Large intestine (tissue), 3 donors: ENCODE data around the gene EIF4G3. TPM values are rescaled to one million over a fixed set of nuclear protein-coding genes. Genes with fewer than 3 reads are reported as not detected.

Experiments
- DNase-seq, 2 donors: peaks; one replicate each; pipeline versions ENCODE4 v3.0.0 to v3.0.0-alpha.2; 2013
- H3K27ac ChIP-seq: one replicate; pipeline ENCODE4 v1.5.1; 2013; ENCODE audit warnings: low read length
- H3K27me3 ChIP-seq: 2 replicates; pipeline ENCODE4 v1.6.1; 2013; ENCODE audit warnings: low read length; ENCODE audit not compliant: control insufficient read depth, insufficient read depth
- H3K36me3 ChIP-seq: 2 replicates; pipeline ENCODE4 v1.6.1; 2013; ENCODE audit warnings: low read length; ENCODE audit not compliant: control insufficient read depth, insufficient read depth
- H3K4me1 ChIP-seq: one replicate; pipeline ENCODE4 v1.6.1; 2013; ENCODE audit warnings: low read length; ENCODE audit not compliant: control insufficient read depth, insufficient read depth
- H3K4me3 ChIP-seq: one replicate; pipeline ENCODE4 v1.5.1; 2013; ENCODE audit warnings: low read length
- H3K9me3 ChIP-seq: one replicate; pipeline ENCODE4 v1.6.1; 2013; ENCODE audit warnings: mild to moderate bottlenecking, low read depth, low read length, moderate library complexity; ENCODE audit not compliant: control insufficient read depth
- WGBS: methylation state at CpG from one replicate; pipeline ENCODE4 v1.1.5; 2013; ENCODE audit warnings: low lambda C conversion rate; ENCODE audit not compliant: insufficient coverage; 5-methylcytosine and 5-hydroxymethylcytosine counted together
- polyA plus RNA-seq: library from polyadenylated mRNA; unstranded; fragments of 120-200 nt; gene quantifications from one replicate; pipeline ENCODE4 v1.2.1, GENCODE V29; 2013

Gene EIF4G3
- polyA plus RNA-seq, 1 donor = 37.8 TPM

- no peak overlapping the region for H3K4me3 ChIP-seq
- peaks cover 19% of the 10 kb centered on the region for H3K36me3 ChIP-seq
- no peak for DNase-seq
- no peaks in the 10 kb centered on the region for H3K4me1 ChIP-seq
- H3K27ac ChIP-seq = no peak overlapping the region
- no peaks in the 10 kb centered on the region for H3K9me3 ChIP-seq
- H3K27me3 ChIP-seq = no peaks in the 10 kb centered on the region
Observed at GRCh38 chr1:20840731-20841130, 336.0 kb downstream of the EIF4G3 start.

GRCh38 chr1:20837554-20838192 lies 339.0 kb downstream of the EIF4G3 start:
- DNase-seq = peak in 1 of 2 donors; percentile 2
- peaks cover 15% of the 10 kb centered on the region for H3K36me3 ChIP-seq
- no peak overlapping the region for H3K4me3 ChIP-seq
- no peak overlapping the region for H3K27ac ChIP-seq
- H3K27me3 ChIP-seq = no peaks in the 10 kb centered on the region
- no CpG with 5 or more reads among the region's 4 CpGs for WGBS
- H3K4me1 ChIP-seq = no peaks in the 10 kb centered on the region
- H3K9me3 ChIP-seq = no peaks in the 10 kb centered on the region

GRCh38 chr1:20836230-20836629 lies 340.5 kb downstream of the EIF4G3 start:
- no peaks in the 10 kb centered on the region for H3K4me1 ChIP-seq
- no peak for DNase-seq
- WGBS = 100% methylated on average over 1 of the region's 4 CpGs
- H3K4me3 ChIP-seq = no peak overlapping the region
- no peak overlapping the region for H3K27ac ChIP-seq
- no peaks in the 10 kb centered on the region for H3K9me3 ChIP-seq
- H3K36me3 ChIP-seq = peaks cover 15% of the 10 kb centered on the region
- H3K27me3 ChIP-seq = no peaks in the 10 kb centered on the region

GRCh38 chr1:20834780-20835179 lies 341.9 kb downstream of the EIF4G3 start:
- H3K9me3 ChIP-seq = no peaks in the 10 kb centered on the region

GRCh38 chr1:20834192-20834591 lies 342.5 kb downstream of the EIF4G3 start:
- DNase-seq = no peak
- H3K27me3 ChIP-seq = no peaks in the 10 kb centered on the region
- no peak overlapping the region for H3K4me3 ChIP-seq
- H3K4me1 ChIP-seq = no peaks in the 10 kb centered on the region
- no CpG with 5 or more reads among the region's 1 CpG for WGBS
- no peak overlapping the region for H3K27ac ChIP-seq
- peaks cover 3% of the 10 kb centered on the region for H3K36me3 ChIP-seq
- no peaks in the 10 kb centered on the region for H3K9me3 ChIP-seq

More at GRCh38 chr1:20834780-20835179, 341.9 kb downstream of the EIF4G3 start:
- no peaks in the 10 kb centered on the region for H3K27me3 ChIP-seq
- no peaks in the 10 kb centered on the region for H3K4me1 ChIP-seq
- H3K27ac ChIP-seq = no peak overlapping the region
- no peak overlapping the region for H3K4me3 ChIP-seq
- no peak for DNase-seq
- H3K36me3 ChIP-seq = peaks cover 7% of the 10 kb centered on the region

GRCh38 chr1:20830378-20830777 lies 346.3 kb downstream of the EIF4G3 start:
- WGBS = no CpG with 5 or more reads among the region's 2 CpGs
- H3K4me1 ChIP-seq = no peaks in the 10 kb centered on the region
- H3K9me3 ChIP-seq = no peaks in the 10 kb centered on the region
- peaks cover 15% of the 10 kb centered on the region for H3K36me3 ChIP-seq
- H3K27me3 ChIP-seq = no peaks in the 10 kb centered on the region
- DNase-seq = no peak
- H3K27ac ChIP-seq = no peak overlapping the region
- no peak overlapping the region for H3K4me3 ChIP-seq

- Histone ChIP-seq H3K4me3 (no peak overlapping the region), H3K9me3 (no peaks in the 10 kb centered on the region), H3K27me3 (no peaks in the 10 kb centered on the region), H3K36me3 (peaks cover 15% of the 10 kb centered on the region), H3K4me1 (no peaks in the 10 kb centered on the region), H3K27ac (no peak overlapping the region)
- WGBS = no CpG with 5 or more reads among the region's 1 CpG
- DNase-seq = no peak
Observed at GRCh38 chr1:20829946-20830345, 346.8 kb downstream of the EIF4G3 start.

GRCh38 chr1:20829531-20829930 lies 347.2 kb downstream of the EIF4G3 start:
- H3K27me3 ChIP-seq = no peaks in the 10 kb centered on the region
- no peak overlapping the region for H3K27ac ChIP-seq
- H3K36me3 ChIP-seq = peaks cover 17% of the 10 kb centered on the region
- no peaks in the 10 kb centered on the region for H3K9me3 ChIP-seq
- no peaks in the 10 kb centered on the region for H3K4me1 ChIP-seq
- no CpG with 5 or more reads among the region's 1 CpG for WGBS
- no peak overlapping the region for H3K4me3 ChIP-seq
- no peak for DNase-seq

- no peak overlapping the region for H3K4me3 ChIP-seq
- H3K36me3 ChIP-seq = peaks cover 27% of the 10 kb centered on the region
- H3K27ac ChIP-seq = no peak overlapping the region
- H3K4me1 ChIP-seq = no peaks in the 10 kb centered on the region
- DNase-seq = no peak
- H3K9me3 ChIP-seq = no peaks in the 10 kb centered on the region
- H3K27me3 ChIP-seq = no peaks in the 10 kb centered on the region
Observed at GRCh38 chr1:20823845-20824244, 352.9 kb downstream of the EIF4G3 start.

GRCh38 chr1:20821466-20821865 lies 355.2 kb downstream of the EIF4G3 start:
- H3K27ac ChIP-seq = no peak overlapping the region
- H3K4me3 ChIP-seq = no peak overlapping the region
- 50% methylated on average over 2 of the region's 2 CpGs for WGBS

GRCh38 chr1:20819818-20820217 lies 356.9 kb downstream of the EIF4G3 start:
- Histone ChIP-seq H3K27me3 (no peaks in the 10 kb centered on the region), H3K36me3 (peaks cover 25% of the 10 kb centered on the region), H3K4me3 (no peak overlapping the region), H3K4me1 (no peaks in the 10 kb centered on the region), H3K9me3 (no peaks in the 10 kb centered on the region), H3K27ac (no peak overlapping the region)
- no CpG with 5 or more reads among the region's 5 CpGs for WGBS
- DNase-seq = no peak

More at GRCh38 chr1:20821466-20821865, 355.2 kb downstream of the EIF4G3 start:
- DNase-seq = no peak
- no peaks in the 10 kb centered on the region for H3K9me3 ChIP-seq
- no peaks in the 10 kb centered on the region for H3K4me1 ChIP-seq
- no peaks in the 10 kb centered on the region for H3K27me3 ChIP-seq
- H3K36me3 ChIP-seq = peaks cover 27% of the 10 kb centered on the region
